Stimulated activated CD4-positive, alpha-beta T cell treated with anti-CD3 and anti-CD28 coated beads, Interleukin-12 subunit alpha, Interleukin-12 subunit beta, amount 100 ng/mL, for 4 hours (primary cell): Measurements from ENCODE around the gene EED.
"Not testable (repeated sequence)": the region's sequence is repeated elsewhere in the genome, so short reads cannot be mapped to it uniquely, and the experiment has no call there.

Source experiments
- DNase-seq: peaks from one replicate; pipeline ENCODE4 v3.0.0-alpha.2; 2020

The EED gene

DNA sequence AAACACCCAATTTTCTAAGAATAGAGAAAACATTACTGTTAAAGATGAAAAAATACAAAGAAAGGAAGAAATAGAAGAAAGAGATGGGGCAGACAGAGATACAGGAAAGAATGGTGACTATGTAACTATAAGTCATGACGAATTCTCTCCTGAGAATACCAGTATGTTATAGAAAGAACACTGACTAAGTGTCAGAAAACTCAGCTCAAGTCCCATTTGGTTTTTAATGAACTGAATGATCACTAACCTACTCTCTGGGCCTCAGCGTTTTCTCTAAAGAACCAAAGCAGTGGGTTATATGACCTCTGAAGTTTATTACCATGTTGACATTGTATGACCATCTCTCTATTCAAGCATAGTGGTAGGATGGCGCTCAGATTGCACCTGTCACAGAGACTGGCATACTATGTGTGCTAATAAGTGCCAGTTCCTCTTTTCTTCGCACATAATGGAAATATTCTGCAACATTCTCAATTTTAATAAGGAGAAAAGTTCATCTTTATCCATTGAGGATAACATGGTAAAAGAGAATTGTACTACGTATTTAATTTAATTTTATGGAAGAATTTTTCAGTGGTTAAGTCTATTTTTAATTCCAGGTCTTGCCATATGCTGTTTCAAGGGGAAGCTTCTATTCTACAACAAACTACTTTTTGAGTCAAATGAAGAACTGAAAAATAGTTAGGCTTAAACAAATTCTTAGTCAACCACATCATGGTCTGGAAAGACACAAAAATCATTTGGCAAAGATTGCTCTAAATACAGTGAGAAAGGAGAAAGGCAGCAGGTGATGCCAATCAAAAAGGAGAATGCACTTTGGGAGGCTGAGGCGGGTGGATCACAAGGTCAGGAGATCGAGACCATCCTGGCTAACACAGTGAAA, 25.0 kb upstream of the EED start:
- DNase-seq, result no peak

DNA sequence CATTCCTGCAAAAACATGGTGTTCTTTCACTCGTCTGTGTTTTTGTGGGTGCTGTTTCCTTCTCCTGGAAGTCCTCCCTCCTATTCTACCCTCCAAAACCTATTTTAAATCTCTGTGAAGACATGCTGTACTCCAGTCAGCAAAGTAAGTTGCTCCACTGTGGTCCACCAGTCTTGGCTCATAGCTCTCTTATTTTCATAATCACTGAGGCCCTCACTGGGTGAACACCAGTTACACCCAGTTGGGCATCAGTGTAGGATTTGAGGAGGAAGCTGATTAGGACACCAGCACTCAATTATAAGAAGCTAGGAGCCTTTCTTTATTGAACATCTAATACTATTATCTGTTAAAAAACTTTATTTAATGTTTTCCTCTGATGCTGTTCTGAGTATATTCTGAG, 23.9 kb upstream of the EED start:
- DNase-seq, result no peak

DNA sequence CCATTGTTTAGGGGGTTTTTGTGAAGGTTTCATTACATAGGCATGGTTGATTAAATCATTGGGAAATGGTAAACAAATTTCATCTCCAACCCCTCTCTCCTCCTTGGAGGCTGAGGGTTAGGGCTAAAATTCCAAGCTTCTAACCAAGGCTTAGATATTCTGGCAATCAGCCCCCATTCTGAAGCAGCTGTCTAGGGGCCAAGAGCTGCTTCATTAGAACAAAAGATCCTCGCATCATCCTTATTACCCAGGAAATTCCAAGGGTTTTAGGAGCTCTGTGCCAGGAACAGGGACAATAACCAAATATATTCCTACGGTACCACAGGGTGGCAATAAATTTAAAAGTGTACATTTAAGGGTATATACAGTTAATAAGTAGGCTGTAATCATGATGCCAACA, 22.5 kb upstream of the EED start:
- DNase-seq, result no peak

DNA sequence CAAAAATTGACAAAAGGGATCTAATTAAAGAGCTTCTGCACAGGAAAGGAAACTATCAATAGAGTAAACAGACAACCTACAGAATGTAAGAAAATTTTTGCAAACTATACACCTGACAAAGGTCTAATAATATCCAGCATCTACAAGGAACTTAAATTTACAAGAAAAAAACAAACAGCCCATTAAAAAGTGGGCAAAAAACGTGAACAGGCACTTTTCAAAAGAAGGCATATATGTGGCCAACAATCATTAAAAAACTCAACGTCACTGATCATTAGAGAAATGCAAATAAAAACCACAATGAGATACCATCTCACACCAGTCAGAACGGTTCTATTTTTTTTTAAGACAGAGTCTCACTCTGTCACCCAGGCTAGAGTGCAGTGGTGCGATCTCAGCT, 20.0 kb upstream of the EED start:
- not testable (repeated sequence) for DNase-seq

DNA sequence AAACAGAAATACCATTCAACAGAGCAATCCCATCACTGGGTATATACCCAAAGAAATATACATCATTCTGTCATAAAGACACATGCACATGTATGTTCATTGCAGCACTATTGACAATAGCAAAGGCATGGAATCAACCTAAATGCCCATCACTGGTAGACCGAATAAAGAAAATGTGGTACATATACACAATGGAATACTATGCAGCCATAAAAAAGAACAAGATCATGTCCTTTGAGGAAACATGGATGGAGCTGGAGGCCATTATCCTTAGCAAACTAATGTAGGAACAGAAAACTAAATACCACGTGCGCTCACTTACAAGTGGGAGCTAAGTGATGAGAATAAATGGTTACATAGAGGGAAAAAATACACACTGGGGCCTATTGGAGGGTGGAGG, 19.2 kb upstream of the EED start:
- not testable (repeated sequence) for DNase-seq

DNA sequence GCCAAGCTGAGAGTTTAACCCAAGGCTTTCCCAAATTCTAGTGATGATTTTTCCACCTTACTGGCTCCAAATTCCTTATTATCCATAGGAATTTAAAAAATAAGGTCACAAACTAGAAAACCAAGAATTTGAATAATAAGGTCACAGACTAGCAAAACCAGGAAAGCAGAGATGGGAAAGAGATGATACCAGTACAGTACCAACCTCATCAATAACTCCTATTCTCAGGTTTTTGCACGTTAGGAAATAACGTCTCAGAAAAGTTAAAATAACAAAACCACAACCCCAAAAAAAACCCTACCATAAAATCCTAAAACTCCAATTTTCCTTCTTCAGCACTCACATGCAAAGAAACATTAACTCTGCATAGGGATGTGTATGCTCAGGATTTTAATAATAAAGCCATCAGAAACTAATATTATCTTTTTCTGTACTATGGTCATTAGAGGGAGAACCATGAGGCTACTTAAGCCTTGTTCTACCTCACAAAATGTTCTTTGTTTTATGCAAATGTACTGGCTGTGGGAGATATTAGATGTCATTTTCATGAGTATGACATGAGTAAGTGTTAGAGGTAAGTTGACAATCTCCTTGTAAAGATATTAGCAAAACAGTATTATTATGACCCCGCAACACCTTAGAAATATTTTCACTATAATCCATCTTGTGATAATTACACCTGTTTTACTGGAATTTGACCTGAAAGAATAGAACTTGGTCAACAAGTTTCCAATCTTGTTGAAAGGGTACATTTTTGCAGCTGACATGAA, 16.1 kb upstream of the EED start:
- no peak for DNase-seq

DNA sequence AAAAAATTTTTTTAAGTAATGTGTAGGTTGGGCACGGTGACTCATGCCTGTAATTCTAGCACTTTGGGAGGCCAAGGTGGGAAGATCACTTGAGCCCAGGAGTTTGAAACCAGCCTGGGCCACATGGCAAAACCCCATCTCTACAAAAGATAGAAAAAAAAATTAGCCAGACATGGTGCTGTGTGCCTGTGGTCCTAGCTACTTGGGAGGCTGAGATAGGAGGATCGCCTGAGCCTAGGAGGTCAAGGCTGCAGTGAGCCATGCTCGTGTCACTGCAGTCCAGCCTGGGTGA, 15.6 kb upstream of the EED start:
- DNase-seq, result peak; percentile 44

DNA sequence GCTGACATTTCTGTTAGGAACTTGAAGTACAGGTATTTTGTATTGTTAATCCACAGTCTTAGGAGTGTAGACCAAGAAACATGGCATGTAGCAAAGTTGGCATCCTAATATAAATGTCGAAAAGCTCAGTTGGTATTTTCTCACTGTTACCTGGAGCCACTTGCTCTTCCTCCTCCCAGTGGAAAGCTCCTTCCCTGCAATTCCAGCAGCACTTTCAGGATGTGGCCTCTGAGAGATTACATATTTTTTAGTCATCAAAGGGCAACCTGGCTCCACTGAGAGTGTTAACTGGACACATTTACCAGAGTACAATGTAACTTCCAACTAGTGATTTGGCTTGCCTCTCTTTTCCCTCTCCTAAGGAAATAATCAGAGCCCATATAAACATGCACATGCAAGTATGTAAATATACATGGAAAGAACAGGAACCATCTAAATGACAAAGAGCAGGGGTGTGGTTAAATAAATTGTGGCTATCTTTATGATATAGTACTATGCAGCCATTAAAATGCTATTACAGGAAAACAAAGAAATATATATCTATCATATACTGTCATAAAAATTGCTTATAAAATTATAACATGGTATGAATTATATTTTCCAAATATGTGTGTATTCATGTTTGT, 14.3 kb upstream of the EED start:
- DNase-seq, result no peak

DNA sequence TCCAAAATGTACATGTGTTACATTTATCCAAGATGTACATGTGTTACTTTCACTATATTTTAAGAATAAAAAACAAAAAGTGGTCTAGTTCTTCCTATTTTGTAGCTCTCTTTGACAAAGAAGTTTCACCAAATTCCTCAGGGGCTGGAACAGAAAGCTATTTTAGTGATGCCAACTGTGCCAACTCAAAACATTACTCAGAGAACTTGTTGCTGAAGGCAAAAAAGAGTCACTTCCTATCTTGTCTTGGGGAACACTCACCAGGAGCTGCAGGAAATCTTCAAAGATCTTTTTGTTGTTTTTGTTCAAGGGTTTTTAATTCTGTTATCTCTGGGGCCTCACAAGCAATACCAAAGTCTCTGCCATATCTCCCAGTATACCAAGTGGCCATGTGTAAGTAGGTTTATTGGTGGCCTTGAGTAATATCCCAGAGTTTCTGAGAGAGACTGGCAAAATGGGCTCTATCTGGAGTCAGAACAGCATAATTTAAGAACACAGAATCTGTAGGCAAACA, 13.6 kb upstream of the EED start:
- no peak for DNase-seq

DNA sequence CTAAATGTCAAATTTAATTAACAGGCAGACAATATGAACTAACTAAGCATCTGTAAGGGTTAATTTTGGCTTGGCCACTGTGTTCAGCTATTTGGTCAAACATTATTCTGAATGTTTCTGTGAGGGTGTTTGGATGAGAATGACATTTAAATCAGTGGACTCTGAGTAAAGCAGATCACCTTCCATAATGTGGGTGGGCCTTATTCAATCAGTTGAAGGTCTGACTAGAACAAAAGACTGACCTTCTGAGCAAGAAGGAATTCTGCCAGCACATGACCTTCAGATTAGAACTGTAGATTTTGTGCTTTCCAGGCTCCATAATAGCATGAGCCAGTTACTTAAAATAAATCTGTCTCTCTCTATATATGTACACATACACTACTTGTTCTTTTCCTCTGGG, 12.0 kb upstream of the EED start:
- DNase-seq, result no peak

DNA sequence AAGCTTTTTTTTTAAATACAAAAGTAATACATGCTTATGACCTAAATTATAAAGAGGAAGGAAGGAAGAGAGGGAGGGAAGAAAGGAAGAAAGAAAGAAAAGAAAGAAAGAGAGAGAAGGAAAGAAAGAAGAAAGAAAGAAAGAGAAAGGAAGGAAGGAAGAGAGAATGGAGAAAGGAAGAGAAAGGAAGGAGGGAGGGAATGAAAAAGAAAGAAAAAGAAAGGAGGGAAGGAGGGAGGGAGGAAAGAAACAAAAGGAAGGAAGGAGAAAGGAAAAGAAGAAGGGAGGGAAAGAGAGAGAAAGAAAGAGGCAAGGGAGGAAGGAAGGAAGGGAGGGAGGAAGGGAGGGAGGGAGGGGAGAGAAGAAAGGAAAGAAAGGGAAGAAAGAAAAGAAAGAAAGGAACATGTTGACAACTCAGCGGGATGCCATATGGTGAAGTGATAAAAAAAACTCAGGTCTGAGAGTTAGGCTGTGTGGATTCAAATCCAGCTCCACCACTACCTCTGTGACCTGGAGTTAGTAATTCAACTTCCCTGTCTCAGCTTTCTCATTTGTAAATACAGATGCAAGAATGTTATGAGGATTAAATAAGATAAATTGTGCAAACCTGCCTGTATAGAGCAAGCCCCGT, 9.6 kb upstream of the EED start:
- DNase-seq, result no peak

DNA sequence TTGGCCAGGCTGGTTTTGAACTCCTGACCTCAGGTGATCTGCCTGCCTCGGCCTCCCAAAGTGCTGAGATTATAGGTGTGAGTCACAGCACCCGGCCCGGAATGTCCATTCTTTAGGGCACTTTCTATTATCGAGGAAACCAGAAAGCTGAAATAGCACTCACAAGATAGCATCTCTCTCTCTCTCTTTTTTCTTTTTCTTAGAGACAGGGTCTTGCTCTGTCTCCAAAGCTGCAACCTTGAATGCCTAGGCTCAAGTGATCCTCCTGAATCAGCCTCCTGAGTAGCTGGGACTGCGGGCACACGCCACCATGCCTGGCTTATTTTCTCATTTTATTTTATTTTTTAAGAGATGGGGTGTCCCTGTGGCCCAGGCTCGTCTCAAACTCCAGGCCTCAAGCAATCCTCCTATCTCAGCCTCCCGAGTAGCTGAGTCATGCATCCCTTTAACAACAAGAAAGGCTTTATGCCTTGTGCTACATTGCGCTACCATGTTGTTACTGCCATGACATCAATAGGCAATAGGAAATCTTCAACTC, 7.2 kb upstream of the EED start:
- no peak for DNase-seq

DNA sequence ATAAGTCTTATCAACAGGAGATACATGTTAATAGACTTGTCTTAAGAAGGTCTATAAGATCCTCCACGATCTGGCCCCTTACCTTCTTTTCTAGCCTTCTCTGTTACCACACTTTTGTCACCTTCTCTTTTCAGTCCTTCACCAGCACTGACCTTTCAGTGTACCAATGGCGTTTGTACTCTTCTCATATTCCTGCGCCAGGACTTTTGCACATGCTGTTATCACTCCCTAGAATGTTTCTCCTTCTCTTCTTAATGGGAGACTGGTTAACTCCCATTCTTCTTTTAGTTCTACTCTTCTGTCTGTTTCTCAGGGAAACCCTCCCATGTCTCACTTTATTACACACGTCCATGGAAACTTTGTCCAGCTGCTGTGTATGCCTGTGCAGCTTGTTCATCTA, 4.4 kb upstream of the EED start:
- DNase-seq, result no peak

DNA sequence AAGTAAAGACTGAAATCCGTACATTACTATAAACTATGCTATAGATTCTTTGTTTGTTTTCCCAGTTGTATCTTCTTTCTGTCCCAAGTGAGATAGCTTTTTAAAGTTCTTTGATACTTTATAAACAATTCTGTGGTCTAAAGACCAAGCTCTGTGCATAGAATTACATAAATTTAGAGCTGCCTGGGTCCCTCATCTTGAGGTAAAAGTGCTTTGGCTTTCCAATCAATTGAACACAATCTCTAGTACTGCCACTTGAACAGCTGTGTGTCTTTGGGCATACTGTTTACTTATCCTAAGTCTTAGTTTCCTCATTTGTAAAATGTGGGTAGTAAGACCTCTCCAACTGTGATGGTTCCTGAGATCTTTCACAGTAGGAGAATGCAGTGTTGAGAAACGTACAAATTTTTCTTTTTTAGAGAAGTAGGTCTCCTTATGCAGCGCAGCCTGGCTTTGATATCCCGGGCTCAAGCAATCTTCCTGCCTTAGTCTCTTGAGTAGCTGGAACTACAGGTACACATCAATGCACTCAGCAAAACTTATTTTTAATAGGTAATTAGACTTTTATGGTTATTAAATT, 2.5 kb upstream of the EED start:
- no peak for DNase-seq

DNA sequence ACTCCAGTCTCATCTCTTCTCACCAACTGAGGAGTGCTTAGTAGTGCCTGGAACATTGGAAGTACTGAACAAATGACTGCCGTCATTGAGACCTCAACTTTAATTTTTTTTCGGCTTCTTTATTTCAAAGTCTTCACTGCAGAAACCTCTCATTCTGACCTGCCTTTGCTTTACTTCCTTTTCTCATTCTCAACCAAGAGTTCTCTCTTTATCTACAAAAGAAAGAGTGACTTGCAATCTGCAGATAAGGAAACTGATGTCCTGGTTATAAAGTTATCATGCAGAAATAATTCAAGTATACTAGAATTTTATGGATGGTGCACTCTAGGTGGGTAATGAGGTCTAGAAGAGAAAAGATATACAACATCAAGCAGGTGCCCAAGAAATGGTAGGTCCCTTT, 1.2 kb upstream of the EED start:
- no peak for DNase-seq

DNA sequence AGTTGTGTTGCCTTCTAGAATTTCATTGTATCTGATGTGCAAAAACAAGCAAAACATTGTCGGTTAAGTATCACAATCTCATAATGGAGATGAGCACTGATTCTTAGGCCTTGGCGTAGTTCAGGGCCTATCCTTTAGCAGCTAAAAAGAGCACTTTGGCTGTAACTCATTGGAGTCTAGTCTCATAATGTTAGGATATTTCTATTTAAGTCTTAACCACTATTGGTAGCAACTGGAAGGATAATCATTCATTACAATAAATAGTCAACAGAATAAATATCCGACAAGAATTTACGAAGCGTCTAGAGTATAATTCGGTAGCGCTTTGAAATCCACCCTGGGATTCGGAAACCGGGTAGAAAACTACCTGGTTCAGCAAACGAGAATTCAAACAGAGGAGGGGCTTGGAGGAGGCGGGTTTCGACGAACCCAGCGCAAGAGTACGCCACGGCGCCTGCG, 461 bp upstream of the EED start:
- DNase-seq, result peak; percentile 84

DNA sequence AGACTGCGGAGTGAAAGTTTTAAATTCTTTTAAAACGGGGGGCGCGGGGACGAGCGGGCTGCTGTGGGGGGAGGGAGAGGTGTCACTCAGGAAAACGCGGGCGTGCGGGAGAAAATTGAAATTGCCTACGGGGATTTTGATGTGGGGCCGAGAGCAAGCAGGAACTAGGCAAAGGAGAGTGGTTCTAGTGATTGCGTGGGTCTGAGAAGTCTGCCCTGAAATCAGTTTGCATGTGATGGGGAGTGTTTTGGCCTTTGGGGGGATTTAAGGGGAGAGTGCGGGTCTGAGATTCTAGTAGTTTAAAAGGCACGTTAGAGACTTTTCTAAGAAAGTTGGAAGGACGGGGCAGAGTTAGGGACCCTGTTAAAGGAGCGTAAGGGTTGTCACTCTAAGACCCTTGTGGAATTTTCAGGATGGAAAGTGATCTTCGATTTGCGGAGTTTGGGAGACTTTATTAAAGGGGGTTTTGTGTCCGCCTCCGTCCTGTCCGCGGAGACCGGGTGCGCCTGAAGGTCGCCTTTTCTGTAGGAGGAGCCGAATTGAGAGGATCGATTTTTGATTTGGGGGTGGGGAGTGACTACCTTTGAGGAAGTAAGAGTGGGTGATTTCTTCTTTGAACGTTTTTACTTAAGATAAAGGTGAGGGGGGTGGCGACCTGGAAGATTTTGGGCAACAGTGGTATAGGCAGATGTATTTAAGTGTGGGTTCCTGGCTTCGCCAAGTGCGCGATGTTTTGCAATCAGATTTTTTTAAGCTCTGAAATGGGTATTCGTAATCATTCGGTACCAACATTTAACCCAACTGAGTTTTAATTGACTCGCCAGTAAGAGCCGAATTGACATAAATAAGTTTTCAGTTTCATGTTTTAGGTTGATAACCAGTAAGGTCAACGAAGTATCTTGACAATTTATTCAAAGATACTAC, 1.1 kb downstream of the EED start:
- peak; percentile 21 for DNase-seq

DNA sequence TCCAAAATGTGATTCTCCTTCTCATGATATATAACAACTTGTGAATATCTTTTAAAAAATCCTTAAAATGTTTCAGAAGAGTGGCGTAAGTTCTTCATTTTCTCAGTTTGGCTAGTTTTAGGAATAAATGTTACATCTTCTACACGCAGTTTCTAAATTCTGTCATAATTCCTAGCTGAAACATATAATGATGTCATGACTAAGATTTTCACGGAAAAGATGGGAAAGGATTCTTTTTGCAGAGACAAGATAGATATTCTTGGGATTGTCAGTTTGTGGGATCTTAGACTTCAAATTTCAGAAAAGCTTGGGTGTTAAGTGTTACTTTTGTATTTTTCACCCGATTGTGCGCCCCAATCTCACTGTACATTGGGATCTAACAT, 1.7 kb downstream of the EED start:
- no peak for DNase-seq

DNA sequence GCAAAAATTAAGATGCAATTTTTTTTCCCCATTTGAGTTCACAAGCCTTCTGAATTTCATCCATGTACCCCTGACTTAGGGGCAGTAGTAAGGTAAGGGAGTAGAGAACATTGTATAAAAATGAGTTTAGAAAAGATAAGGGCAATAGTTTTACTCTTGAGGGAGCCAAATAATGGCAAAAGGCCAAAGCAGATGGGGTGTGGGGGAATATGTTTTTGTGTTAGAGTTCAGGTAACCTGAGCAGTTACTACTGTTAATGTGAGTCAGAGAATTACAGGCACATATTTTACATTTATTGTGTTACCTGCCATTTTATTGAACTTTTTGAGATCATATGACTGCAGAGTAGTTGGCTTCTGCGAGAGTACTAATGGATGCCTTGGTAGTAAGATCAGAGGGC, 3.1 kb downstream of the EED start:
- no peak for DNase-seq

DNA sequence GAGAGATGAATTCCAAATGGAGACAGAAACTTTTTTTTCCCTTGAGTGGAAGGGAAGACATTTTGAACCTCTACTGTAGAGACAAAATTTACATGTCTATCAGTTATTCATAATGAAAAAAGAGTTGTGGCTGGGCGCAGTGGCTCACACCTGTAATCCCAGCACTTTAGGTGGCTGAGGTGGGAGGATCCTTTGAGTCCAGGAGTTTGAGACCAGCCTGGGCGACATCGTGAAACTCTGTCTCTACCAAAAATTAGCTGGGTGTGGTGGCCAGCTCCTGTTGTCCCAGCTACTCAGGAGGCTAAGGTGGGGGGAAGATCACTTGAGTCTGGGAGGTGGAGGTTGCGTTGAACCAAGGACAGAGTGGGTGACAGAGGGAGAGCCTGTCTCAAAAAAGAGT, 4.1 kb downstream of the EED start:
- DNase-seq, result no peak

DNA sequence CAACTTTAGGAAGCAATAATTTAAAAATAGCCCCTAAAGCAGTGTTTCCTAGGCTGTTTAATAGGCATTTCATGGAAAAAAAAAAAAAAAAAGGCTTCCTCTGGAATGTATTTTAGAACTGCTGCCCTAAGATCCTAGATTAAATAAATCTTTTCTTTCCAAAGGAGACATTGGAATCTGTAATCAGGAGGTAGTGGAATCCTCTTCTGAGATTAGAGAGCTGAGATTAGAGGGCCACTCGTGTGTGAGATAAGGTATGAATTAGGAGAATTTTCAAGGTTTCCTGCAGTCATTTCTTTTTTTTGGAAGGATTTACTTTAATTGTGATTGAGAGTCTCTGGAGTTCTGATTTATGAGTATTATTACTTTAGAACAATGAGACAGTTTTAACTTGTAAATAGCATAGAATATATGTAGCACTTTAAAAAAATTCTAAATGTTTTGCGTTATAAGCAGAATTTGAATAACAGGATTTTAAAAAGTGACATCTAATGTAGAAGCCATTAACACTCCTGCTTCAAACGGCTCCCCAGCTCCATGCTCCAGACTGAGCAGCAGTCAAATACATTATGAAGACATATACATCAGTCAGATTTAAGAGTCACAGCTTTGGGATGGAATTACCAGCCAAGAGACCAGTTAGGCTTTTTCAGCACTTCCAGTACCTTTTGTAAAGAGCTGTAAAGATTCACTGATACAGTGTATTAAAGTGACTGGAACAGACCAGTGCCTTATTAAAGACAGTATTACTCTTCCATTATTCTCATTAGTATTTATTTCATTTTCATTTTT, 5.0 kb downstream of the EED start:
- DNase-seq, result no peak
